Measurements from ENCODE around the gene ACOXL. TPM values are rescaled to one million over a fixed set of nuclear protein-coding genes. Genes with fewer than 3 reads are reported as not detected.

The ACOXL gene
- total RNA-seq, 4 donors from 2014 or later, result not detected

- Histone ChIP-seq H3K9me3 (no peaks in the 10 kb centered on the region), H3K36me3 (no peaks in the 10 kb centered on the region), H3K4me1 (no peaks in the 10 kb centered on the region), H3K27me3 (no peaks in the 10 kb centered on the region), H3K27ac (no peak overlapping the region), H3K4me3 (no peak overlapping the region)
- no peak for TF ChIP-seq POLR2A (IDR thresholded peaks at IDR 0.05)
- no peak for TF ChIP-seq CTCF (IDR thresholded peaks at IDR 0.05)
- DNase-seq, result no peak
Measured at GRCh38 chr2:110934948-110935347, 202.6 kb downstream of the ACOXL start.

GRCh38 chr2:110940376-110940910 is 208.1 kb downstream of the ACOXL start:
- Histone ChIP-seq H3K36me3 (no peaks in the 10 kb centered on the region), H3K9me3 (no peaks in the 10 kb centered on the region), H3K27ac (no peak overlapping the region), H3K4me1 (no peaks in the 10 kb centered on the region), H3K4me3 (no peak overlapping the region), H3K27me3 (no peaks in the 10 kb centered on the region)
- DNase-seq, result no peak
- no peak for TF ChIP-seq POLR2A (IDR thresholded peaks at IDR 0.05)
- TF ChIP-seq CTCF (IDR thresholded peaks at IDR 0.05), result no peak

GRCh38 chr2:110941226-110941625 is 208.9 kb downstream of the ACOXL start:
- H3K9me3 ChIP-seq, result no peaks in the 10 kb centered on the region
- H3K27me3 ChIP-seq, result no peaks in the 10 kb centered on the region
- no peaks in the 10 kb centered on the region for H3K4me1 ChIP-seq
- no peaks in the 10 kb centered on the region for H3K36me3 ChIP-seq
- DNase-seq, result no peak
- no peak overlapping the region for H3K27ac ChIP-seq
- H3K4me3 ChIP-seq, result no peak overlapping the region
- no peak for TF ChIP-seq CTCF (IDR thresholded peaks at IDR 0.05)
- no peak for TF ChIP-seq POLR2A (IDR thresholded peaks at IDR 0.05)

- Histone ChIP-seq H3K4me3 (no peak overlapping the region), H3K36me3 (no peaks in the 10 kb centered on the region), H3K27ac (no peak overlapping the region), H3K4me1 (no peaks in the 10 kb centered on the region), H3K9me3 (no peaks in the 10 kb centered on the region), H3K27me3 (no peaks in the 10 kb centered on the region)
- DNase-seq, result no peak
- TF ChIP-seq POLR2A (IDR thresholded peaks at IDR 0.05) (no peak), CTCF (IDR thresholded peaks at IDR 0.05) (no peak)
Measured at GRCh38 chr2:110943070-110943634, 210.8 kb downstream of the ACOXL start.

GRCh38 chr2:110946902-110947301 is 214.5 kb downstream of the ACOXL start:
- TF ChIP-seq CTCF (IDR thresholded peaks at IDR 0.05) (no peak), POLR2A (IDR thresholded peaks at IDR 0.05) (no peak)
- Histone ChIP-seq H3K27me3 (no peaks in the 10 kb centered on the region), H3K4me3 (no peak overlapping the region), H3K36me3 (no peaks in the 10 kb centered on the region), H3K27ac (no peak overlapping the region), H3K9me3 (no peaks in the 10 kb centered on the region), H3K4me1 (no peaks in the 10 kb centered on the region)
- DNase-seq, result no peak
